Activated T-helper 1 cell treated with Interleukin-2 at 50 U/mL for 16 hours (primary cell): Measurements from ENCODE around the gene GRIN2A.

ENCODE experiments used
- DNase-seq: peaks from one replicate; pipeline ENCODE4 v3.0.0-alpha.2; 2020; ENCODE audit warnings: low read depth

Gene GRIN2A

DNA sequence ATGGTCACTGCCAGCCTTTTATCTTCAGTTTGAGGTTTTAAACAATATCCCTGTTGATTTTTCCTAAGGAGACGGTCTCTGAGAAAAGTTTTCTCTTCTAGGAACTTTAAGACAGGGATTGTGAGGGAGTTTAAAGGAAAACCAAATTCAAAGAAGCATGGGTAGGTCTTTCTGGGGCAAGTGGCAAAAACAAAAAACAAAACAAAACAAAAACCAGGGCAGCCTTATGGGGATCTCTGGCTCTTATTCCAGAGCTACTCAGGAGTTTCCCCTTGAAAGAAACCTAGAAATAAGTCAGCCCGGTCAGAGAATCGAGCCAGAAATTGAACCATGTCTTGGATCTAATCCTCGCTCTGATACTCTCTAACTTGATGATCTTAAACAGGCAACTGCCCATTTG lies 424.5 kb downstream of the GRIN2A start:
- DNase-seq: no peak

- DNase-seq: no peak
Observed at GRCh38 chr16:9756434-9756833, 425.8 kb downstream of the GRIN2A start.

DNA sequence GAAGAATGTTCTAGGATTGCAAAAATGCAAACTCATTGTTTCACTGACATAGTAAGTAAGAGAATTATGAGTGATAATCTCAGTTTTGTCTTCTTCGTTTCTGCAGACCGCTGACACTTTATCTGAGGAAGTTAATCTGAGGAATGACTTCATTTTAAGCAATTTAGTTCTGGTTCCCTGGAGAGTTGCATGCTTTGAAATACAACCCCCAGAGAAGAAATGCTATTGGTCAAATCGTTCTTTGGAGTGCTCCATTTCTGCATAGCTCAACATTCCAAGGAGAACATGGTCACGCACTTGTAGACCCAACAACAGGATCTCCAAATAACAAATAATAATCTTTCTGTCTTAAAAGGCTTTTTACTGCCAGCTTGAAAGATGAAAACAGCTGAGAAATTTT lies 427.1 kb downstream of the GRIN2A start:
- DNase-seq: no peak

- no peak for DNase-seq
Observed at GRCh38 chr16:9741776-9742175, 440.5 kb downstream of the GRIN2A start.

GRCh38 chr16:9739301-9739700 lies 442.9 kb downstream of the GRIN2A start:
- no peak for DNase-seq

DNA sequence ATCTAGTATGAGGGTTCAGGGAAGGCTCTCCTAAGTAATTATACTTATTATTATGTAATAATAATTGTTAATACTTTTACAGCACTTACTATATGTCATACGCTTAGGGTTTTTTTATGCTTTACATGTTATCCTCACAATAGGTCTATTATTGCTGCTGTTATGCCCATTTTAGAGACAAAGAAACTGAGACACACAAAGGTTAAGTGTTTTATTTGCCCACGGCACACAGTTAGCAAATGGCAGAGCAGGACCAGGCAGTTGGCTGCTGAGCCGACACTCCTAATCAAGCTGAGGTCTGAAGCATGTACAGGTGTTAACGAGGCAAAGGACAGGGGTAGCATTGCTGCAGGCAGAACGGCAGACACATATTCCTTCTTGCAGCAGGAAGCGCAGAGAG lies 443.5 kb downstream of the GRIN2A start:
- DNase-seq: no peak

DNA sequence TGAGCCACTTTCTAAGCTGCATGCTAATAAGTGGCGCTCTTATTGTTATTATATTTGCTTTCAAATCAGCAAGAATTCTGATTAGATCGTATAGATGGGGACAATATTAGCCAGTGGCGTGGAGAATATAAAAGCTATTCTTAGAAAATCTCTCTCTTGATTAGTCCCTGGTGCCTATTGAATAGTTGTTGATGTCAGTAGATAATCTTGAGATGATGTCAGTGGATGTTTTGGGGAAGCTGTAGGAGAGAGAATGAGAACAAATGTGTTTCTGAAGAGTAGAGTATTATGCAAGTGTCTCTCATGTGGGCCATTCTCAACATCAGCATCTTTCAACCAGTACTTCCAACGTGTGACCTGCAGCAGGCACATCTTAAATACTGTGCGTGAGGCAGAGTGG lies 445.7 kb downstream of the GRIN2A start:
- no peak for DNase-seq

DNA sequence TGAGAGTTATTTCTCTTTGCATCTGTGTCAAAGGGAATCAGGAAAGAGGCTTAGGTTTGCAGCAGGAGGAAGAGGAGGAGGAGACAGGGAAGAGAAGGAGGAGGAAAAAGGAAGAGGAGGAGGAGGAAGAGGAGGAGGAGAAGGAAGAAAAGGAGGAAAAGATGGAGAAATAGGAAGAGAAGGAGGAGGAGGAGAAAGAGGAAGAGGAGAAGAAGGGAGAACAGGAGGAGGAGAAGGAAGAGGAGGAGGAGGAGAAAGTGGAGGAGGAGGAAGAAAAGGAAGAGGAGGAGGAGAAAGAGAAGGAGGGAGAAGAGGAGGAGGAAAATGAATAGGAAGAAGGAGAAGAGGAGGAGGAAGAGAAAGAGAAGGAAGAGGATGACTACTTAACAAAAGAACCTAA lies 459.1 kb downstream of the GRIN2A start:
- DNase-seq: no peak

DNA sequence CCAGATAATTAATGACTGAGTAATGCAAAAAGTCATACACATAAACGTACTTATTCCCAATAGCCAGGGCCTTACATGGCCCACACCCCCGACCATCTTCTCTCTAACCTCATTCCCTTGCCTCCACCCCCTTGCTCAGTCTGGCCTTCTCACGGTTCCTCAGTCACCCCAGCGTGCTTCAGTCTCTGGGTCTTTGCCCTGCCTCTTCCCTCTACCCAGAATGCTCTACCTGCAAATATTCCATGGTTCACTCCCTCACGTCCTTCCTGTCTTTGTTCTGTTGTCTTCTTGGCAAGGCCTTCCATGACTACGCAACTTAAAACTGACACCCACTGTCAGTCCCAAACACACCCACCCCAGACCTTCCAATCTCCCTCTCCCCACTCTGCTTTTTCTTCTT lies 468.3 kb downstream of the GRIN2A start:
- DNase-seq: no peak

- no peak for DNase-seq
Observed at GRCh38 chr16:9713156-9713555, 469.1 kb downstream of the GRIN2A start.

DNA sequence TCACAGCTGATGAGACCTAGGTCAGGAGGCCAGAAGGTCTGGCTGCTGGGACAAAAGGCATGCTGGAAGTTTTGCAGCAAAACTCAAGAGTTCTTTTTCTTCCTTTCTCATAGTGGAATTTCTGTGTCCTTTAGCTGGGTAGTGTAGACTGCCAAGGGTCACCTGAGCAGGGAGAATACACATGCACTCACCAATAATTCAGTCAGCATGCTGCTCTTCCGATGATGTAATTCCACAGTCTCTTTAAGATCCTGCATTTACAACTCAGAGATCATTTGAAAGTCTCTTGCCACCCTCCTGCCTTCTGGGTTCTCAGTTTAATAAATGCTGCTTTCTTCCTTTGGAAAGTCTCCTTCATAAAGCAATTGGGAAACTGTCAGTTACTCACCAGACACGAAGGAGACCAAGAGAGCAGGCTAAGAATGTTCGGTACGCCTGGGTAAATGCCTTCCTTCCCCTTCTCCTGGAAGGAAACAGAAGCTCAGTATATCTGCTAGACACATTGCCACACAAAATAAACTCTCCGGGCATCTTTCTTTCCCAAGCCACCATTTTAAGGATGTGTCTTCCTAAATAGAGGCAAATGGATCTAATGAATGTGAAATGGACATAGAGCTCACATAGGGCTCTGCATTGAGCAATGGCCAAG lies 473.1 kb downstream of the GRIN2A start:
- no peak for DNase-seq

DNA sequence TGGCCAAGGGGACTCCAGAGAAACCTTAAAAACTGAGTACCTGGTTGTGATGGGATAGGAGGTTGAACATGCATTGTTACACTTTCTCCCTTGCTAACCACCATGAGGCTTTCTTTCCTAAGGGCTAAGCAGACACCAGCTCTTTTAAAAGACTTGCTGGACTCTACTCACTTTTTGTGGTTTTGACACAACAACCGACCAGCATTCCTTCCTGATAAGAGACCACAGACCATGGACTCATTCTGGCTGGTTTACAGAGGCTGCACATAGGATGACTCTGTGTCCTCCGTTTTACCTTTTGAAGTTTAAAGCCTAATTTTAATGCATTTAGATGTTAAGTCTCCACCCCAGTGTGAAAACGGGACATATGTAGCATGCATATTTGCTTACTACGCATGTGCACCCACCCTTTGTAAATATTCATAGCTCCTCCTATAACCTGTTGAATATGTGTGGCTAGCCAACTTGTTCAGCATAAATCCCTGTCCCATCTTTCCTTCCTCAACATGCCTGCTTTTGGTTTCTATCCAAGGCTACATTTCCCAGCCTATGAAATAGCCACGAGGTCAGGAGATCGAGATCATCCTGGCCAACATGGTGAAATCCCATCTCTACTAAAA lies 475.9 kb downstream of the GRIN2A start:
- no peak for DNase-seq

- DNase-seq: no peak
Observed at GRCh38 chr16:9703731-9704130, 478.5 kb downstream of the GRIN2A start.
